Epidermal melanocyte (primary cell): ENCODE results near the gene EFCAB6.

Experiments
- DNase-seq: peaks from one replicate; pipeline ENCODE4 v3.0.0; 2011; ENCODE audit warnings: low spot score; ENCODE audit not compliant: insufficient read length

EFCAB6 gene

GRCh38 chr22:43485502-43486089 lies 326.5 kb downstream of the EFCAB6 start:
- DNase-seq: no peak

- no peak for DNase-seq
Measured at GRCh38 chr22:43484227-43484626, 327.9 kb downstream of the EFCAB6 start.

- no peak for DNase-seq
Measured at GRCh38 chr22:43483669-43484068, 328.4 kb downstream of the EFCAB6 start.

GRCh38 chr22:43483266-43483665 lies 328.8 kb downstream of the EFCAB6 start:
- DNase-seq: no peak

GRCh38 chr22:43482318-43482625 lies 329.8 kb downstream of the EFCAB6 start:
- no peak for DNase-seq

- no peak for DNase-seq
Measured at GRCh38 chr22:43481568-43482317, 330.4 kb downstream of the EFCAB6 start.

GRCh38 chr22:43479962-43480361 lies 332.1 kb downstream of the EFCAB6 start:
- no peak for DNase-seq

GRCh38 chr22:43479301-43479950 lies 332.7 kb downstream of the EFCAB6 start:
- no peak for DNase-seq
